ENCODE data around the gene BPTF.
"Not testable (repeated sequence)": the region's sequence is repeated elsewhere in the genome, so short reads cannot be mapped to it uniquely, and the experiment has no call there.

DNA sequence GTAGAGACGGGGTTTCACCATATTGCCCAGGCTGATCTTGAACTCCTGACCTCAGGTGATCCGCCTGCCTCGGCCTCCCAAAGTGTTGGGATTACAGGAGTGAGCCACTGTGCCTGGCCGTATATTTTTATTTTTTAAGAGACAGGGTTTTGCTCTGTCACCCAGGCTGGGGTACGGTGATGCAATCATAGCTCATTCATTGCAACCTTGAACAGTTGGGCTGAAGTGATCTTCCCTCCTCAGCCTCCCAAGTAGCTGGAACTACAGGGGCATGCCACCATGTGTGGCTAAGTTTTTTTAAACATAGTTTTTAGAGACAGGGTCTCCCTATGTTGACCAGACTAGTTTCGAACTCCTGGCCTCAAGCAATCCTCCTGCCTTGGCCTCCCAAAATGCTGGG is 12.9 kb upstream of the BPTF start:
- TF ChIP-seq, protein P1, sequence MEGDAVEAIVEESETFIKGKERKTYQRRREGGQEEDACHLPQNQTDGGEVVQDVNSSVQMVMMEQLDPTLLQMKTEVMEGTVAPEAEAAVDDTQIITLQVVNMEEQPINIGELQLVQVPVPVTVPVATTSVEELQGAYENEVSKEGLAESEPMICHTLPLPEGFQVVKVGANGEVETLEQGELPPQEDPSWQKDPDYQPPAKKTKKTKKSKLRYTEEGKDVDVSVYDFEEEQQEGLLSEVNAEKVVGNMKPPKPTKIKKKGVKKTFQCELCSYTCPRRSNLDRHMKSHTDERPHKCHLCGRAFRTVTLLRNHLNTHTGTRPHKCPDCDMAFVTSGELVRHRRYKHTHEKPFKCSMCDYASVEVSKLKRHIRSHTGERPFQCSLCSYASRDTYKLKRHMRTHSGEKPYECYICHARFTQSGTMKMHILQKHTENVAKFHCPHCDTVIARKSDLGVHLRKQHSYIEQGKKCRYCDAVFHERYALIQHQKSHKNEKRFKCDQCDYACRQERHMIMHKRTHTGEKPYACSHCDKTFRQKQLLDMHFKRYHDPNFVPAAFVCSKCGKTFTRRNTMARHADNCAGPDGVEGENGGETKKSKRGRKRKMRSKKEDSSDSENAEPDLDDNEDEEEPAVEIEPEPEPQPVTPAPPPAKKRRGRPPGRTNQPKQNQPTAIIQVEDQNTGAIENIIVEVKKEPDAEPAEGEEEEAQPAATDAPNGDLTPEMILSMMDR (IDR thresholded peaks at IDR 0.05) = not testable (repeated sequence)
- not testable (repeated sequence) for TF ChIP-seq EZH2 (IDR thresholded peaks at IDR 0.05; ENCODE audit: borderline replicate concordance, insufficient read depth, low read depth, low read length, poor library complexity, severe bottlenecking)

Data from B cell (primary cell).